Keratinocyte (primary cell): ENCODE data around the gene TRAPPC2L.

Experiments
- CTCF ChIP-seq, 3 experiments: IDR thresholded peaks in 1 of 3; conservative IDR thresholded peaks in 1 of 3; optimal IDR thresholded peaks in 1 of 3; 2 replicates in 2 of 3; 3 replicates in 1 of 3; pipeline versions ENCODE3 to v1.5.1; 2011; ENCODE audit warnings: low read length in 3 of 3, mild to moderate bottlenecking in 3 of 3, moderate library complexity in 2 of 3, control low read depth in 1 of 3, inconsistent platforms in 1 of 3; ENCODE audit not compliant: insufficient read depth in 2 of 3; ENCODE audit errors: extremely low read depth in 1 of 3
- EZH2 ChIP-seq: IDR thresholded peaks from one replicate; pipeline ENCODE4 v1.6.1; 2012; ENCODE audit warnings: inconsistent platforms, mild to moderate bottlenecking, low read length, moderate library complexity

- TF ChIP-seq EZH2 (no peak), CTCF (optimal IDR thresholded peaks at IDR 0.05 in 1 of 3, IDR thresholded peaks at IDR 0.05 in 1 of 3, conservative IDR thresholded peaks at IDR 0.05 in 1 of 3; ENCODE audit: extremely low read depth in 1 of 3, insufficient read depth in 2 of 3, low read length in 3 of 3) (no peak)
These were observed 6.5 kb downstream of the TRAPPC2L start for GRCh38 chr16:88863426-88863825.
